K562 (cell line): ENCODE results near the gene RPS19BP1. TPM values are rescaled to one million over a fixed set of nuclear protein-coding genes. Genes with fewer than 3 reads are reported as not detected.

Experiments used
- ATAC-seq: fragments of 200-7000 bp; cut with Tn5 transposase; 3 replicates; pipeline ENCODE4 v1.9.1; 2020; ENCODE audit warnings: moderate library complexity
- BruUV-seq: library from RNA; stranded (reverse); fragments of 400-500 nt; replicated peaks from 2 replicates; lab custom pipeline; 2021; lab: Mats Ljungman, UMichigan
- CTCF ChIA-PET: fragments of 300-600 bp; formaldehyde crosslinking; extraction: SDS; loops from one replicate; lab custom pipeline; 2021; ENCODE audit warnings: low intra/inter-chr PET ratio; lab: Yijun Ruan, JAX
- POLR2A ChIA-PET: fragments of 300-600, 350-650 bp; sonication (Branson Sonifier 250); formaldehyde crosslinking; extraction: SDS; loops from one replicate; lab custom pipeline; 2021; ENCODE audit warnings: antibody characterized with exemption, inconsistent platforms; lab: Yijun Ruan, JAX
- DNase-seq, 4 experiments: peaks; one replicate each; pipeline versions ENCODE4 v3.0.0 to v3.0.0-alpha.2; 2011 to 2018; ENCODE audit warnings: low spot score in 3 of 4, mixed read lengths in 3 of 4; ENCODE audit errors: extremely low read depth in 1 of 4
- FAIRE-seq: peaks from 2 replicates; lab custom pipeline; 2011; peaks lifted over from hg19 to GRCh38; lab: Jason Lieb, UNC
- H2AFZ ChIP-seq: 2 replicates; pipeline ENCODE4 v1.6.0; 2011; ENCODE audit warnings: low read depth, low read length, control low read depth, inconsistent platforms
- H3K27ac ChIP-seq: fragments of 200-600 bp; 3 replicates; pipeline ENCODE4 v1.8.0; 2011; ENCODE audit warnings: low read depth, mild to moderate bottlenecking, control low read depth, inconsistent platforms, low read length, moderate library complexity, mixed read lengths; ENCODE audit errors: extremely low read depth
- H3K27me3 ChIP-seq, 2 experiments: fragments of 300-600 bp in 1 of 2; 2 replicates in 1 of 2; 3 replicates in 1 of 2; pipeline versions ENCODE4 v1.6.0 to v1.8.0; 2011; ENCODE audit warnings: inconsistent platforms in 2 of 2, low read length in 2 of 2, mild to moderate bottlenecking in 1 of 2, mixed read lengths in 1 of 2, moderate library complexity in 1 of 2; ENCODE audit not compliant: control insufficient read depth in 2 of 2, insufficient read depth in 2 of 2
- H3K36me3 ChIP-seq: fragments of 300-600 bp; 3 replicates; pipeline ENCODE4 v1.8.0; 2011; ENCODE audit warnings: mild to moderate bottlenecking, low read length, inconsistent platforms; ENCODE audit not compliant: control insufficient read depth, insufficient read depth
- H3K4me1 ChIP-seq, 2 experiments: fragments of 200-600 bp in 1 of 2; replicated peaks in 1 of 2; 2 replicates in 1 of 2; 3 replicates in 1 of 2; pipeline versions ENCODE4 v1.5.1 to v1.8.0; 2011; ENCODE audit warnings: inconsistent platforms in 2 of 2, low read length in 2 of 2, mild to moderate bottlenecking in 1 of 2, mixed read lengths in 1 of 2, moderate library complexity in 1 of 2; ENCODE audit not compliant: control insufficient read depth in 2 of 2, insufficient read depth in 2 of 2
- H3K4me2 ChIP-seq: 2 replicates; pipeline ENCODE4 v1.6.1; 2011; ENCODE audit warnings: low read length, control low read depth, inconsistent platforms, mixed read lengths; ENCODE audit not compliant: insufficient read depth
- H3K4me3 ChIP-seq: fragments of 200-600 bp; sonication (generic), shearing (Covaris generic); 2 replicates; pipeline ENCODE4 v1.5.1; 2016; ENCODE audit warnings: control low read depth, inconsistent platforms
- H3K79me2 ChIP-seq: fragments of 200-600 bp; 3 replicates; pipeline ENCODE4 v1.8.0; 2011; ENCODE audit warnings: low read length, inconsistent platforms; ENCODE audit not compliant: control insufficient read depth, insufficient read depth
- H3K9ac ChIP-seq, 2 experiments: 2 replicates each; pipeline versions ENCODE4 v1.6.0 to v1.6.1; 2011; ENCODE audit warnings: low read depth in 2 of 2, low read length in 2 of 2, control low read depth in 1 of 2, inconsistent platforms in 1 of 2, mild to moderate bottlenecking in 1 of 2, mixed read lengths in 1 of 2; ENCODE audit not compliant: insufficient read depth in 1 of 2
- H3K9me1 ChIP-seq: one replicate; pipeline ENCODE4 v1.6.0; 2011; ENCODE audit warnings: inconsistent platforms, mild to moderate bottlenecking, low read length, moderate library complexity; ENCODE audit not compliant: control insufficient read depth, insufficient read depth
- H3K9me3 ChIP-seq: replicated peaks from 2 replicates; pipeline ENCODE4 v1.5.1; 2011; ENCODE audit warnings: low read depth, low read length, inconsistent platforms; ENCODE audit not compliant: control insufficient read depth, insufficient read depth
- H4K20me1 ChIP-seq: replicated peaks from 2 replicates; pipeline ENCODE4 v1.6.1; 2011; ENCODE audit warnings: low read length, inconsistent platforms, mixed read lengths; ENCODE audit not compliant: control insufficient read depth, insufficient read depth
- SMARCC2 ChIP-seq: fragments of 450-650 bp; IDR thresholded peaks from 2 replicates; pipeline ENCODE4 v1.6.1; 2017; ENCODE audit warnings: antibody characterized with exemption, moderate library complexity, mild to moderate bottlenecking, low read depth
- SMARCE1 ChIP-seq: fragments of 450-650 bp; IDR thresholded peaks from 2 replicates; pipeline ENCODE4 v1.7.1; 2016; ENCODE audit warnings: mild to moderate bottlenecking
- ZKSCAN1 ChIP-seq: fragments of 150-350 bp; IDR thresholded peaks from 2 replicates; pipeline ENCODE4 v1.6.1; 2016; ENCODE audit warnings: low read depth, low read length
- ZNF263 ChIP-seq: sonication (generic); formaldehyde crosslinking; IDR thresholded peaks from 2 replicates; pipeline ENCODE4 v1.8.0; 2022; ENCODE audit warnings: mild to moderate bottlenecking, missing genetic modification reagents, borderline replicate concordance
- WGBS: fragments of 100-300 bp; shearing (Covaris generic); methylation state at CpG from one replicate; pipeline ENCODE4 v1.1.6; 2016; ENCODE audit warnings: low coverage, mixed read lengths; ENCODE audit not compliant: insufficient coverage; ENCODE audit errors: missing lambda C conversion rate; 5-methylcytosine and 5-hydroxymethylcytosine counted together
- in situ Hi-C: fragments of 300-500 bp; cut with MboI; formaldehyde crosslinking; loops from 4 replicates; pipeline ENCODE4 v1.15.0; 2018; ENCODE audit warnings: inconsistent platforms, mixed read lengths
- intact Hi-C: fragments of 100-400 bp; cut with micrococcal nuclease; formaldehyde crosslinking; loops from 2 replicates; pipeline ENCODE4 v1.14.2; 2022
- polyA plus RNA-seq, 8 experiments: library from polyadenylated mRNA; depleted of rRNA in 4 of 8; stranded (reverse) in 5 of 8; unstranded in 3 of 8; fragments of >200 nt; fragmentation: Nextera tagmentation in 2 of 8; fragmentation: Illumina TruSeq in 1 of 8; extraction: Ambion mirVana in 2 of 8; extraction: Trizol in 1 of 8; gene quantifications; 2 replicates each; pipeline versions ENCODE4 v1.2.1 to v1.2.3, GENCODE V29; 2011 to 2014; ENCODE audit warnings: inconsistent platforms in 1 of 8, missing spikeins in 1 of 8
- total RNA-seq, 7 experiments: library from RNA; depleted of rRNA in 6 of 7; stranded (reverse); fragments of >200 nt in 6 of 7; fragmentation: Illumina TruSeq in 2 of 7; extraction: Trizol in 2 of 7; gene quantifications; 2 replicates each; pipeline versions ENCODE4 v1.2.1 to v1.2.3, GENCODE V29; 2011 to 2021; ENCODE audit warnings: low replicate concordance in 1 of 7

Gene RPS19BP1
- total and polyA plus RNA-seq, 9 of the 15 experiments (the other 6 are each of a cell fraction or from before 2014, with no cell fraction given): 3.0 to 223 (median 84.3) TPM

DNA sequence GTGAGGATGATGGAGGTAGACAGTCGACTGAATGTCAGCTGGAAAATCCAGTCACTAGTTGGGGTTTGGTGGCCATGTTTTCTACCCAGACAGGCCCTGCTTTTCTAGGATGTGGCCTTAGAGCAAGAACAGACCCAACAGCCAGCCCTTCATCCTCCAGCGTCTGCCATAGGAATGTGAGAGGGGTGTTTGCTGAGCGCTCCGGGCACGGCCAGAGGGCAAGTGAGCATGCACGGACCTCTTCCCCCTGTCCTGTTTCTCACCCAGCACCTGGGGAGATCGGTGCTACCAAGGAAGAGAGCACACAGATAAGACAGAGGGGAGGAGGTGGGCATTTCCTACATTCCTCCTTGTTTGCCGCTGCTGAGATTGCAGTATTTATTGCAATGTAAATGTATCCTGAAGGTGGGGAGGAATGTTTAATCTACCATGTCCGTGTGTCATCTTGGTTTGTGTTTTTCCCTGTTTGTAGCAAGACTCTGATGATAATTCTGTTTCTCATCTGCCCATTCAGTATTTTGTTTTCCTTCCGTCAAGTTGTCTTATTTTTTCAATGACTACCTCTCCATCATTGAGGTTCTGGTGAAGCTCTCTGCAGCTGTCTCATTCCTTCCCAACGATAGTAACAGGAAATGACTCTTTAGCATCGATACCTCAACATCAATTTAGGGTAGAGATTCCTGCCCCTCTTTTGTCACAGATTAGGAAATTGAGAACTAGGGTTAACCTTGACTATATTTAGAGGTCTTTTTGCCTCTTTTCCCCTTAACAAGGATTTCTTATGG, 17.1 kb downstream of the RPS19BP1 start:
- Histone ChIP-seq H3K4me1 (peaks cover 17 to 18% of the 10 kb centered on the region in 2 experiments; a peak in 3 of 5 replicates), H3K27ac (no peak overlapping the region), H3K27me3 (no peaks in the 10 kb centered on the region), H2AFZ (no peak overlapping the region), H3K4me2 (no peak overlapping the region), H3K9me3 (no peaks in the 10 kb centered on the region), H4K20me1 (peaks cover 10% of the 10 kb centered on the region), H3K36me3 (peaks cover 71% of the 10 kb centered on the region), H3K79me2 (peaks cover 49% of the 10 kb centered on the region), H3K4me3 (no peak overlapping the region), H3K9ac (no peak overlapping the region), H3K9me1 (no peaks in the 10 kb centered on the region)
- ChIA-PET POLR2A (interaction anchor here (0.6 to 2.8 kb wide), 10 partner anchors 8 to 918 kb away, joined by 3 to 15 read pairs (median 4); partner anchors contain the start of gene MIEF1), CTCF (interaction anchor here (0.9 to 1.7 kb wide), 2 partner anchors 20 to 22 kb away, joined by 3 to 8 read pairs; no protein-coding TSS in a partner anchor)
- WGBS: 84% methylated on average over 11 of the region's 12 CpGs
- FAIRE-seq (no peak), DNase-seq (no peak), ATAC-seq (no peak)
- intact Hi-C loops: loop anchor here (5.0 kb wide), 2 partner anchors 53 to 128 kb away; no protein-coding TSS in a partner anchor
- TF ChIP-seq ZNF263 (CRISPR knock-in tag) (no peak), SMARCC2 (no peak), ZKSCAN1 (no peak), SMARCE1 (no peak)
- in situ Hi-C loops: no loop called here
- no TSS peak for BruUV-seq
